Skeletal muscle tissue (tissue), 4 donors: ENCODE data around the gene ADPRHL1. TPM values are rescaled to one million over a fixed set of nuclear protein-coding genes. Genes with fewer than 3 reads are reported as not detected.

ENCODE experiments used
- H3K27ac ChIP-seq: one replicate; pipeline ENCODE4 v1.7.0; 2013; ENCODE audit warnings: mild to moderate bottlenecking, low read depth, low read length, inconsistent platforms
- H3K27me3 ChIP-seq, 3 donors: one replicate each; pipeline ENCODE4 v1.7.0; 2013; ENCODE audit warnings: low read length in 3 of 3; ENCODE audit not compliant: control insufficient read depth in 3 of 3, insufficient read depth in 3 of 3
- H3K36me3 ChIP-seq, 3 donors: one replicate each; pipeline ENCODE4 v1.7.0; 2013; ENCODE audit warnings: low read length in 3 of 3; ENCODE audit not compliant: control insufficient read depth in 3 of 3, insufficient read depth in 3 of 3
- H3K4me1 ChIP-seq, 3 donors: one replicate each; pipeline ENCODE4 v1.7.0; 2013; ENCODE audit warnings: low read length in 3 of 3, mild to moderate bottlenecking in 3 of 3; ENCODE audit not compliant: control insufficient read depth in 3 of 3, insufficient read depth in 3 of 3
- H3K4me3 ChIP-seq, 3 donors: one replicate each; pipeline ENCODE4 v1.7.0; 2013; ENCODE audit warnings: low read length in 3 of 3
- H3K9ac ChIP-seq, 3 donors: one replicate each; pipeline ENCODE4 v1.7.0; 2013; ENCODE audit warnings: low read length in 3 of 3, mild to moderate bottlenecking in 3 of 3, moderate library complexity in 2 of 3, low read depth in 1 of 3
- H3K9me3 ChIP-seq, 3 donors: one replicate each; pipeline ENCODE4 v1.7.0; 2013; ENCODE audit warnings: low read length in 3 of 3; ENCODE audit not compliant: control insufficient read depth in 3 of 3
- total RNA-seq: library from RNA; depleted of rRNA; stranded (reverse); fragments of >200 nt; gene quantifications from one replicate; pipeline ENCODE4 v1.2.3, GENCODE V29; 2014
- donor health status: Osteomylitis.

ADPRHL1 gene
- total RNA-seq, 1 donor from 2014 or later = 124 TPM

- Histone ChIP-seq H3K27ac (no peak overlapping the region), H3K27me3 (no peaks in the 10 kb centered on the region), H3K4me1 (no peaks in the 10 kb centered on the region), H3K9me3 (no peaks in the 10 kb centered on the region), H3K36me3 (peaks cover 22 to 30% (median 25%) of the 10 kb centered on the region in 3 donors), H3K4me3 (no peak overlapping the region), H3K9ac (no peak overlapping the region)
Measured at GRCh38 chr13:113470073-113470472, 16.8 kb upstream of the ADPRHL1 start.

- Histone ChIP-seq H3K9ac (no peak overlapping the region), H3K4me3 (no peak overlapping the region), H3K9me3 (no peaks in the 10 kb centered on the region), H3K4me1 (no peaks in the 10 kb centered on the region), H3K27me3 (no peaks in the 10 kb centered on the region), H3K36me3 (peaks cover 20 to 29% (median 22%) of the 10 kb centered on the region in 3 donors), H3K27ac (no peak overlapping the region)
Measured at GRCh38 chr13:113469582-113469981, 16.3 kb upstream of the ADPRHL1 start.

GRCh38 chr13:113468472-113469201, 15.3 kb upstream of the ADPRHL1 start:
- peaks cover 15 to 24% (median 22%) of the 10 kb centered on the region in 3 donors for H3K36me3 ChIP-seq
- no peaks in the 10 kb centered on the region for H3K4me1 ChIP-seq
- H3K9ac ChIP-seq = no peak overlapping the region
- H3K27ac ChIP-seq = no peak overlapping the region
- no peaks in the 10 kb centered on the region for H3K27me3 ChIP-seq
- no peak overlapping the region for H3K4me3 ChIP-seq
- H3K9me3 ChIP-seq = no peaks in the 10 kb centered on the region

GRCh38 chr13:113468029-113468428, 14.7 kb upstream of the ADPRHL1 start:
- H3K4me3 ChIP-seq = no peak overlapping the region
- no peaks in the 10 kb centered on the region for H3K27me3 ChIP-seq
- H3K9me3 ChIP-seq = no peaks in the 10 kb centered on the region
- no peaks in the 10 kb centered on the region for H3K4me1 ChIP-seq
- H3K27ac ChIP-seq = no peak overlapping the region
- H3K36me3 ChIP-seq = peaks cover 12 to 21% (median 17%) of the 10 kb centered on the region in 3 donors
- H3K9ac ChIP-seq = no peak overlapping the region

GRCh38 chr13:113466383-113466782, 13.1 kb upstream of the ADPRHL1 start:
- peaks cover 8 to 16% (median 13%) of the 10 kb centered on the region in 3 donors for H3K36me3 ChIP-seq

GRCh38 chr13:113465300-113465699, 12.0 kb upstream of the ADPRHL1 start:
- Histone ChIP-seq H3K27ac (no peak overlapping the region), H3K4me1 (no peaks in the 10 kb centered on the region), H3K27me3 (no peaks in the 10 kb centered on the region), H3K36me3 (peaks cover 14 to 24% (median 23%) of the 10 kb centered on the region in 3 donors), H3K4me3 (no peak overlapping the region), H3K9ac (no peak overlapping the region), H3K9me3 (no peaks in the 10 kb centered on the region)

More at GRCh38 chr13:113466383-113466782, 13.1 kb upstream of the ADPRHL1 start:
- Histone ChIP-seq H3K9me3 (no peaks in the 10 kb centered on the region), H3K27ac (no peak overlapping the region), H3K9ac (no peak overlapping the region), H3K4me3 (no peak overlapping the region), H3K4me1 (no peaks in the 10 kb centered on the region), H3K27me3 (no peaks in the 10 kb centered on the region)

GRCh38 chr13:113464476-113464875, 11.2 kb upstream of the ADPRHL1 start:
- no peak overlapping the region for H3K4me3 ChIP-seq
- no peaks in the 10 kb centered on the region for H3K4me1 ChIP-seq
- H3K27me3 ChIP-seq = no peaks in the 10 kb centered on the region
- peaks cover 22 to 29% (median 27%) of the 10 kb centered on the region in 3 donors for H3K36me3 ChIP-seq
- no peak overlapping the region for H3K27ac ChIP-seq
- no peak overlapping the region for H3K9ac ChIP-seq
- no peaks in the 10 kb centered on the region for H3K9me3 ChIP-seq

GRCh38 chr13:113461022-113461751, 7.9 kb upstream of the ADPRHL1 start:
- Histone ChIP-seq H3K36me3 (peaks cover 38 to 43% (median 38%) of the 10 kb centered on the region in 3 donors), H3K4me3 (no peak overlapping the region), H3K27me3 (no peaks in the 10 kb centered on the region), H3K9ac (no peak overlapping the region), H3K4me1 (no peaks in the 10 kb centered on the region), H3K9me3 (no peaks in the 10 kb centered on the region), H3K27ac (no peak overlapping the region)

- H3K9me3 ChIP-seq = no peaks in the 10 kb centered on the region
- H3K27me3 ChIP-seq = no peaks in the 10 kb centered on the region
- H3K36me3 ChIP-seq = peaks cover 40 to 47% (median 41%) of the 10 kb centered on the region in 3 donors
- no peak overlapping the region for H3K4me3 ChIP-seq
- no peak overlapping the region for H3K9ac ChIP-seq
- no peak overlapping the region for H3K27ac ChIP-seq
- no peaks in the 10 kb centered on the region for H3K4me1 ChIP-seq
Measured at GRCh38 chr13:113460599-113460998, 7.3 kb upstream of the ADPRHL1 start.

- Histone ChIP-seq H3K4me1 (no peaks in the 10 kb centered on the region), H3K9ac (no peak overlapping the region), H3K4me3 (no peak overlapping the region), H3K27me3 (no peaks in the 10 kb centered on the region), H3K27ac (no peak overlapping the region), H3K9me3 (no peaks in the 10 kb centered on the region), H3K36me3 (peaks cover 44 to 52% (median 46%) of the 10 kb centered on the region in 3 donors)
Measured at GRCh38 chr13:113460064-113460555, 6.8 kb upstream of the ADPRHL1 start.
